ENCODE results near the gene GSG1L.

Gene GSG1L

GRCh38 chr16:27840311-27841060 lies 223.0 kb downstream of the GSG1L start:
- no peak for DNase-seq

- DNase-seq, result no peak
Observed at GRCh38 chr16:27839419-27839818, 224.1 kb downstream of the GSG1L start.

GRCh38 chr16:27838536-27839175 lies 224.9 kb downstream of the GSG1L start:
- DNase-seq, result no peak

- no peak for DNase-seq
Observed at GRCh38 chr16:27829975-27830374, 233.5 kb downstream of the GSG1L start.

- no peak for DNase-seq
Observed at GRCh38 chr16:27828671-27829070, 234.8 kb downstream of the GSG1L start.

- DNase-seq, result no peak
Observed at GRCh38 chr16:27827765-27828164, 235.7 kb downstream of the GSG1L start.

- no peak for DNase-seq
Observed at GRCh38 chr16:27826893-27827289, 236.6 kb downstream of the GSG1L start.

- DNase-seq, result no peak
Observed at GRCh38 chr16:27826081-27826892, 237.2 kb downstream of the GSG1L start.

GRCh38 chr16:27824786-27825185 lies 238.7 kb downstream of the GSG1L start:
- DNase-seq, result no peak

GRCh38 chr16:27824006-27824405 lies 239.5 kb downstream of the GSG1L start:
- DNase-seq, result no peak

- no peak for DNase-seq
Observed at GRCh38 chr16:27823421-27823820, 240.1 kb downstream of the GSG1L start.

GRCh38 chr16:27822996-27823395 lies 240.5 kb downstream of the GSG1L start:
- DNase-seq, result no peak

- DNase-seq, result no peak
Observed at GRCh38 chr16:27822529-27822928, 241.0 kb downstream of the GSG1L start.

- DNase-seq, result no peak
Observed at GRCh38 chr16:27820646-27821345, 242.7 kb downstream of the GSG1L start.

GRCh38 chr16:27819881-27820610 lies 243.5 kb downstream of the GSG1L start:
- no peak for DNase-seq

- no peak for DNase-seq
Observed at GRCh38 chr16:27819356-27819755, 244.2 kb downstream of the GSG1L start.

- DNase-seq, result no peak
Observed at GRCh38 chr16:27818246-27818645, 245.3 kb downstream of the GSG1L start.

- DNase-seq, result no peak
Observed at GRCh38 chr16:27817038-27817437, 246.5 kb downstream of the GSG1L start.

GRCh38 chr16:27816561-27816960 lies 247.0 kb downstream of the GSG1L start:
- DNase-seq, result no peak

GRCh38 chr16:27813591-27813990 lies 249.9 kb downstream of the GSG1L start:
- no peak for DNase-seq

- no peak for DNase-seq
Observed at GRCh38 chr16:27811881-27812280, 251.6 kb downstream of the GSG1L start.

- DNase-seq, result no peak
Observed at GRCh38 chr16:27806986-27807385, 256.5 kb downstream of the GSG1L start.
